Measurements from ENCODE around the gene CNEP1R1. TPM values are rescaled to one million over a fixed set of nuclear protein-coding genes. Genes with fewer than 3 reads are reported as not detected.

CNEP1R1 gene
- total RNA-seq, 1 donor from 2014 or later = 10.3 TPM

DNA sequence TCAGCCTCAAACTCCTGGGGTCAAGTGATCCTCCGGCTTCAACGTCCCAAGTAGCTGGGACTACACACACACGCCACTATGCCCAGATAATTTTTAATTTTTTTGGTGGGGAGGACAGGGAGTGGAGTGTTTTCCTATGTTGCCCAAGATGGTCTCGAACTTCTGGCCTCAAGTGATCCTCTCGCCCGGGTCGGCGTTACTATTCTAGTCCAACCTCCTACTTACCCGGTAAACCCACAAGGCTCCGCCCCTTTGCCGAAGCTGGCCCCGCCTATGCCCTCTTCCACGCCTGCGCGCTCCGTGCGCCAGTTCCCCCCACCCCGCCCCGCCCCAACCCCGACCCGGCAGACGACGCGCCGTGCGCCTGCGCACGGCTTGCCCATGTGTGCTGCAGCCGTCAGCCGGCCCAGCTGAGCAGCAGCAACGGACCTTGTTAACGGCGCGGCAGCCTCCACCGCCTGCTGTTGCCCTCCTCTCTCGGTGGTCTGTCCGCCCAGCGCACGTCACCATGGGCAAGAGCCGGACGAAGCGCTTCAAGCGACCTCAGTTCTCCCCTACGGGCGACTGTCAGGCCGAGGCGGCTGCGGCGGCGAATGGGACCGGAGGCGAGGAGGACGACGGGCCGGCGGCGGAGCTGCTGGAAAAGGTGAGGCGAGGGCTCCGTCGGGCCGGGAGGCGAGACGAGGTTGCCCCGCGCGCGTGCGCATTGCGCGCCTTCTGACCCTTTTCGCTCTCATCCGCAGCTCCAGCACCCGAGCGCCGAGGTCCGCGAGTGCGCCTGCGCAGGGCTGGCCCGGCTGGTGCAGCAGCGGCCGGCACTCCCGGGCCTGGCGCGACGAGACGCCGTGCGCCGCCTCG, 40.8 kb downstream of the CNEP1R1 start, which contains the start of gene HEATR3:
Gene HEATR3 (plus strand): TSS at position 347 of the 858 bp plus-strand sequence. CDS start 162 bp downstream, at position 509.
- peak; percentile 96 for ATAC-seq

DNA sequence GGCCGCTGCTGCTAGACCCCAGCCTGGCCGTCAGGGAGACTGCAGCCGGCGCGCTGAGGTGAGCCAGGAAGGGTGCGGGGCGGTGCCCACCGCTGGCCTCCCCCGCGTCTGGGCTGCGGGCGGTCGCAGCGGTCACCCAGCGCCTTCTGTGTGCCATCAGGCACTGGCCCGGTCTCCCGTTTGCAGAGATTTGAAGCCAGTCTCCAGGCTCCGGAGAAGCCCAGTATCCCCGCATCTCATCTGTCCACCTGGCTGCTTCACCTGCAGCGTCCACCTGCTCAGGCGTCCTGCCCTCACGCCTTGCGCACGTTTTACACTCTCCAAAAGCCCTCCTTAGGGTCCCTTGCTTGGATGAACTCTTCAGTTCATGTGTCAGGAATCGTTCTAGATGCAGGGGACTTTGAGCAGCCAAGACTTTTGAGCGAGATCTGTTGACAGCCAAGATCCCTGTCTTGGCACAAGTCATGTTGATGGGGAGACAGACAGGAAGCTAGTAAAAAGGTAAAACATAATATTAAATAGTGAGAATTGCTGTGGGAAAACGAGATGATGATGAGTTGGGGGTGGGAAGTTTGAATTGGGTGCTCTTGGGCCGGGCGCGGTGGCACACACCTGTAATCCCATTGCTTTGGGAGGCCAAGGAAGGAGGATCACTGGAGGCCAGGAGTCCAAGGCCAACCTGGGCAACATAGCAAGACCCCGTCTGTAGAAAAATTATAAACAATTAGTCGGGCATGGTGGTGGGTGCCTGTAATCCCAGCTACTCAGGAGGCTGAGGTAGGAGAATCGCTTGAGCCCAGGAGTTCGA, 41.7 kb downstream of the CNEP1R1 start:
- ATAC-seq = no peak

DNA sequence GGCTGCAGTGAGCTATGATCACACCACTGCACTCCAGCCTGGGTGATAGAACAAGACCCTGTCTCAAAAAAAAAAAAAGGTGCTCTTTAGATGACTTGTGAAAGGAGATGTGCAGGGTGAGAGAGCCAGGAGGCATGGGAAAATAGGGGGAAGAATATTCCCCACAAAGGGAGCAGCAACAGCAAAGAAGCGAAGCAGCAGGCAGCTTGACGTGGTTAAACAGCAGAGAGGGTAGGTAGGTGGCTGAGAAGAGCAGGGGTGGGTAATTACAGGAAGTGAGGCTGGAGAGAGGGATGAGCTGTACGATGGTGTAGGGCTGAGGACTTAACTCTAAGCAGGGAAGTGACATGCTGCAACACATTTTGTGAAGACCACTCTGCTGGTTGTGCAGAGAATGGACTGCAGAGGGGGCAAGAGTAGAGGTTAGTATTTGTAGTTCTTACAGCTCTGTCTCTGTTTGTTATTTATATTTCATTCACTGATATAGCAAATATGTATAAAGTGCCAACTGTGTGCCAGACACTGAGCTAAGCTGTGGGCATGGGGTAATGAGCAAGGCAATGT, 42.3 kb downstream of the CNEP1R1 start:
- ATAC-seq = no peak

DNA sequence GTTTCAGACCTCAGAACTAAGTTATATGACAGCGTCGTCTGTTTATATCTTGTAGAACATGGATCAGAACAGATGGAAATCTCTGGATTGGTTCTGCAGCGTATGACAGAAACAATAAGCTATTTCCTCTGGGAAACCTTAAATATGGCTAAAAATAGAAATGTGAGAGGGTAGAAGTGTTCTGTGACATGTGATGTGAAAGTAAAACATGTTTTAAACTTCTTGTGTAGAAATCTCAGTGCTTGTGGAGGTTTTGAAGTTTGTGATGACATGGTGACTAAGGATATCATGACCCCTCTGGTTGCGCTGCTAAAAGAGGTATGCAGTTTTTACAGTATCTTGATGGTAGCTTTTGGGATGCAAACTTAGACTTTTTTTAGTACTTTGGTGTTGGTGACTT, 43.5 kb downstream of the CNEP1R1 start:
- ATAC-seq = no peak

DNA sequence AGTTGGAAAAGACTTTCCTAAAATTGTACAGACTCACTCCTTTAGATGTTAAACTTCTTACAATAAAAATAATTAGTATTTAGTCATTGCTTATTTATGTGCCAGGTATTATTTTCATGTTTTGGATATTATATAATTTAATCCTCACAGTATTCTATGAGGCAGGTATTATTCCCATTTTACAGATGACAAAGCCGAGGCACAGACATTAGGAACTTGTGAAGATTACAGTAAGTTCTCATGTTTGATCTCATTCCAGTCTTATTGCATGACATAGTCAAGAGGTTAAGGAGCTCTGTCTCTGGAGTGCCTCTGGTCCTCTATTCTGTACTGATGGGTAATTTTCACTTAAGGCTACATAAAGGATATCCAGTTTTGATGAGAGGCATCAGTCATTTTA, 44.0 kb downstream of the CNEP1R1 start:
- ATAC-seq = no peak

DNA sequence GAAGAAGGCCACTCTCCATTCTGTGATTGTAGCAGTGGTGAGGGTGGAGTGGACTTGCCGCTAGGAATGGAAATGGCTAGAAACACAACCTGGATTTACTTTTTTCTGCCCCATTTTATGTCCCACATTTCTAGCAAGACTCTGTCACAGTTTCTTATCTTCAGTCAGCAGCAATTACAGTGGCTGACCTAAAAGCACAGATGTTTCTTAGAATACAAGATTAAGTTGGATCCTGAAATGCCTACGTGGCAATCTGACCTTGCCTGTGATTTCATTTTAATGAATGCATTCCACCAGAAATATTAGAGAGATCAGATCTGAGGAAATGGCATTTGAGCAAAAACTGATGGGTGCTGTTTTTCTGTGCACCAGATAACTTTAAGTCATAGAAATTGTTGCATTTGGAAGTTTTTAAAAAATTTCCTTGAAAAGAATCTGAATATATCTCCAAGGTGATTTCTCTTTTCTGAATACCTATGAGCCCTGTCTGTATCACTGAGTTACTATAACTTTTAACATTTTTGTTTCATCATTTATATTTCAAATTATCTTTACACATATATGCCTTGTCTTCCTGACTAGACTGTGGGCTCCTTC, 46.1 kb downstream of the CNEP1R1 start:
- no peak for ATAC-seq

DNA sequence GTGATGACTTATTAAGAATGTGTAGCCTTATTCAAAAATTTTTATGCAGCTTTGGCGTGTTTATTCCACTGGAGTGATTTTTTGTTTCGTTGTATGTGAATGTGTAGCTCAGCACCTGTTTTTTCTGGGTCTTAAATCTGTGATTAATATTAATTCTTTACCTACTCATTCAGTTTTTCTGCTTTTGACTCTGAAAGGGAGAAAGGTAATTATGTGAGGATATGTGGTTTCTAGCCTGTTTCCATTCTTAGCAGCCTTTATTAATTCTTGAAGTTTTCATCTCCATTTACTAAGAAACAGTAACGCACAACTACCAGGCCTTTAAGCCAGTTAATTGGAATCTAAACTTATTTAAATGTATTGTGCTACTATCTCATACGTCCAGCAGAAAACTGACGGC, 47.7 kb downstream of the CNEP1R1 start:
- ATAC-seq = no peak

DNA sequence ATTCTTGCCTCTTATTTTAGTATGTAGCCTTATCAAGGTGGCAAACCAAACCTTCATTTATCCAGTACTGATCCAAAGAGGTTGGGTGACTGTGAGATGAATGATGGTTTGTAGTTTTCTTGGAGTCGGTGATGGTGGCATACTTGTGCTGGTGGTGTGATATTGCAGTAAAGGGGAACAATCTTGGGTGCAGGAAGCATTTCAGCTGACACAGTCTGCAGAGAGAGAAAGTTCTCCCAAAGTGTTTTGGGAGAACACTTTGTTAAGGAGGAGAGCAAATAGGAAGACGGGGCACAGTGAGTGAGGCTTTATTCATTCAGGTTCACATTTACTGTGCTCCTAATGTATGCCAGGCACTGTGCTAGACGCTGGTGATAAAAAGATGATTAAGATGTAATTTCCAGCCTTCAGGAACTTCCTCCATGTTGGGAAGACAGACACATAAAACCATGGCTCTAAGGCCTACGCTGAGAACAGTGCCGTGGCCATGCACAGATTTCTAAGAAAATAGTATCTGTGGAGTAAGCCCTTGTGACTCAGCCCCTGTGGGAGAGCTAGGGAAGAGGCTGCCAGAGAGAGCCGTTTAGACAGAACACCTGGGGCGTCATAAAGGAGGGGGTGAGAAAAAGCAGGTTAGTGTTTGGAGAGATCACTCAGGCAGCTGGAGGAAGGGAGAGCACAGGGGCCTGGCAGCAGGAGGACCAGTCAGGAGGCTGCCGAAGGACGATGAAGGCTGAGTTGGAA, 54.5 kb downstream of the CNEP1R1 start:
- peak; percentile 54 for ATAC-seq

DNA sequence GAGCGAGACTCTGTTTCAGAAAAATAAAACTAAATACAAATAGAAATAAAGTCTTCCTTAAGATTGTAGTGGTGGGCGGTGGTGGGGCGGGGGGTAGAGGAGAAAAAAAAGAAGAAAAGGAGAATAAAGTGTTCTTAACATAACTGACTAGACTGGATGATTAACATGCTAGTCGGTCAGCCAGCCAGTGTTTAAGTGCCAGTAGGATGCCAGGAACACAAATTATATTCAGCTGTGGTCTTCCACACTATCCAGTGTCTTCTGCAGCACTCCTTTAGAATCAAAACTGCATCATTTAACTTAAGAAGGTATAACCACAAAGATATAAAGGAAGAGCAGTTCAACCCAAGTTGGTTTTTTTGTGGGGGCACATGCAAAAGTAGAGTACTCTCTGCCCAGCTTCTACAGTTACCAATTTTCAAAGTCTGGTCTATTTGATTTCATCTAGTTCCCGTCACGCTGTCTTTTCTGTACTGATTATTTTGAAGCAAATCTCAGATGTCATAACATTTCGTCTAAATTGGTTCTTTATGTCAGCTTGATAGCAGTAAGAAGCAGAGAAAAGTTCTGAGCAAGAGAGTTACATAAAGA, 56.5 kb downstream of the CNEP1R1 start:
- ATAC-seq = no peak

DNA sequence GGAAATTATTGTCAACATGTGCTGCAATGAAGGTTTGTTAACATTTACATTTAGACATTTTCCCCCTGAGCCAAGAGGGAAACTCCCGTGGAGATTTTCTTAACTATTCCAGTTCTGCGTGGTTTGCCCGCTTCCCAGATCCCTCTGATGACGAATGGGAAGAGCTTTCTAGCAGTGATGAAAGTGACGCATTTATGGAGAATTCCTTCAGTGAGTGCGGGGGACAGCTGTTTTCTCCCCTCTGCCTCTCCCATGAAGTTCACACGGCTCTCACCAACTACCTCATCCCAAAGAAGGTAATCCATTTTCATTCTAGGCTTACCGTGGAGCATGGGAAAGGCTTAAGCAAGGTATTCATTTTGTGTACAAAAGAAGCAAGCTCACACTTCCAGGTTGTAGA, 59.0 kb downstream of the CNEP1R1 start:
- no peak for ATAC-seq

DNA sequence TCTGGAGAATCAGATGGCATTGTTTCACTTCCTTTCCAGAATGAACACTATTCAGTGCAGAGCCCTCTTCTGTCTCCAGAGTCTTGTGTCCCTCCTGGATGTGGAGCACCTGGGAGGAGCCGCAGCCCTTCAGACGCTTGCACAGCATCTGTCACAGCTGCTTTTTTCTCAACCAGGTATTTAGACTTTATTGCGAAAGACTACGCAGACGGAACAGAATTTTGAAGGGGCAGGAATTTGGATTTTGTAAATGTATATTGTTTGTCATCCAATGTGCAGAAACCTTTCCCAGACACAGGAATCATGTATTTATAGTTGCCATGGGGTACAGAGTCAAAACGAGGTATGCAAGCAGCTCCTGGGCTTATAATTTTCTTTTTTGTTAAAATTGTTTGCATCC, 61.2 kb downstream of the CNEP1R1 start:
- ATAC-seq = no peak

Other genes starting within 250 kb of the CNEP1R1 start
- 0.72 TPM for gene ZNF423, start 169.1 kb upstream of the CNEP1R1 start, total RNA-seq
- gene HEATR3, start 40.7 kb downstream of the CNEP1R1 start, total RNA-seq = 14.5 TPM
- 6.7 TPM for gene TENT4B, start 128.1 kb downstream of the CNEP1R1 start, total RNA-seq
- gene ADCY7, start 241.3 kb downstream of the CNEP1R1 start, total RNA-seq = 26.8 TPM